ENCODE measurements around the gene CLDN3. TPM values are rescaled to one million over a fixed set of nuclear protein-coding genes. Genes with fewer than 3 reads are reported as not detected.
"Not testable (repeated sequence)": the region's sequence is repeated elsewhere in the genome, so short reads cannot be mapped to it uniquely, and the experiment has no call there.

CLDN3 gene
- total and polyA plus RNA-seq, 10 of the 15 experiments (the other 5 are each of a cell fraction or from before 2014, with no cell fraction given), result 0.05 TPM; not detected in 9

DNA sequence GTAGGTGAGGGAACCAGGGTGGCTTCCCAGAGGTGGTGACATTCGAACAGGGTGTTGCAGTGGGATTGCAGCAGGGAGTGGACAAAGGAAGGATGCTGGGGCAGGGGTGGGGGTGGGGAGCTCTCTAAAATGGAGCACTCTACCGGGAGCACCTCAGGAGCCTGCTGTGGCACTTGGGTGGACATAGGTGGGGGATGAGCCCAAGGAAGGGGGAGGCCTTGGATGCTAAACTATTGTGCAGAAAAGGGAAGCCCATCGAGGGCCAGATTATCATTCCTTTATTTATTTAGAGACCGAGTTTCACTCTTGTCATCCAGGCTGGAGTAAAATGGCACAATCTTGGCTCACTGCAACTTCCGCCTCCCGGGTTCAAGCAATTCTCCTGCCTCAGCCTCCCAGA is 47.3 kb downstream of the CLDN3 start:
- in situ Hi-C loops (cut with MboI), result no loop called here

DNA sequence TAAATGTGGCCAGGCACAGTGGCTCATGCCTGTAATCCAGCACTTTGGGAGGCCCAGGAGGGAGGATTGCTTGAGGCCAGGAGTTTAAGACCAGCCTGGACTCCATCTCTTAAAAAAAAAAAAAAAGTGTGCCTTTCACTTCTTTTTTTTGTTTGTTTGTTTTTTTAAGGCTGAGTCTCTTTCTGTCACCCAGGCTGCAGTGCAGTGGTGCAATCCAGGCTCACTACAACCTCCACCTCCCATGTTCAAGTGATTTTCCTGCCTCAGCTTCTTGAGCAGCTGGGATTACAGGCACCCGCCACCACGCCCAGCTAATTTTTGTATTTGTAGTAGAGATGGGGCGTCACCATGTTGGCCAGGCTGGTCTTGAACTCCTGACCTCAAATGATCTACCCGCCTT is 47.9 kb downstream of the CLDN3 start:
- H3K79me2 ChIP-seq (ENCODE audit: control insufficient read depth, insufficient read depth, low read length); H3K9me3 ChIP-seq (replicated peaks; ENCODE audit: control insufficient read depth, insufficient read depth, low read length); H3K27me3 ChIP-seq (replicated peaks in 1 of 2; ENCODE audit: control insufficient read depth in 2 of 2, insufficient read depth in 2 of 2, low read length in 1 of 2); H2AFZ ChIP-seq (ENCODE audit: control insufficient read depth, low read depth, low read length); intact Hi-C loops (cut with micrococcal nuclease; ENCODE audit: unreplicated experiment); H3K36me3 ChIP-seq (ENCODE audit: control insufficient read depth in 2 of 2, insufficient read depth in 2 of 2, low read length in 1 of 2); POLR2A ChIA-PET; RAD21 ChIA-PET (ENCODE audit: unreplicated experiment); ATAC-seq; H3K4me3 ChIP-seq; H3K4me2 ChIP-seq (ENCODE audit: control insufficient read depth, insufficient read depth); FAIRE-seq; BruUV-seq (replicated peaks); SMC1A ChIA-PET (ENCODE audit: uncharacterized antibody, unreplicated experiment); H3K27ac ChIP-seq (ENCODE audit: control insufficient read depth, insufficient read depth); DNase-seq (ENCODE audit: low read depth, low spot score); in situ Hi-C loops (cut with MboI); H3K9ac ChIP-seq (ENCODE audit: control insufficient read depth, insufficient read depth, low read length); H4K20me1 ChIP-seq (ENCODE audit: control insufficient read depth, insufficient read depth): not testable (repeated sequence)
- peaks cover 12% of the 10 kb centered on the region for H3K4me1 ChIP-seq (ENCODE audit: control insufficient read depth, insufficient read depth, low read length)
- 23% methylated on average over 4 of the region's 4 CpGs for WGBS (ENCODE audit: insufficient coverage, insufficient replicate concordance, low lambda C conversion rate, missing lambda C conversion rate)
- CTCF ChIA-PET, result interaction anchor here (2.6 kb wide), 1 partner anchor 115 kb away, joined by 15 read pairs; no protein-coding TSS in a partner anchor

More for the DNA sequence above, 47.3 kb downstream of the CLDN3 start:
- no peaks in the 10 kb centered on the region for H3K79me2 ChIP-seq (ENCODE audit: control insufficient read depth, insufficient read depth, low read length)
- ATAC-seq (no peak), DNase-seq (ENCODE audit: low read depth, low spot score) (no peak), FAIRE-seq (no peak)
- 46% methylated on average over 6 of the region's 6 CpGs for WGBS (ENCODE audit: insufficient coverage, insufficient replicate concordance, low lambda C conversion rate, missing lambda C conversion rate)
- H3K27ac ChIP-seq (ENCODE audit: control insufficient read depth, insufficient read depth), result no peak overlapping the region
- SMC1A ChIA-PET (ENCODE audit: uncharacterized antibody, unreplicated experiment), result interaction anchor here (3.2 kb wide), 1 partner anchor 116 kb away, joined by 17 read pairs; no protein-coding TSS in a partner anchor
- H3K27me3 ChIP-seq (replicated peaks in 1 of 2; ENCODE audit: control insufficient read depth in 2 of 2, insufficient read depth in 2 of 2, low read length in 1 of 2), result no peaks in the 10 kb centered on the region
- CTCF ChIA-PET, result interaction anchor here (1.1 to 2.6 kb wide), 2 partner anchors 79 to 116 kb away, joined by 3 to 15 read pairs; no protein-coding TSS in a partner anchor
- H3K9me3 ChIP-seq (replicated peaks; ENCODE audit: control insufficient read depth, insufficient read depth, low read length), result no peaks in the 10 kb centered on the region
- H3K4me1 ChIP-seq (ENCODE audit: control insufficient read depth, insufficient read depth, low read length), result peaks cover 7% of the 10 kb centered on the region
- RAD21 ChIA-PET (ENCODE audit: unreplicated experiment), result interaction anchor here (2.1 kb wide), 1 partner anchor 116 kb away, joined by 6 read pairs; no protein-coding TSS in a partner anchor
- H2AFZ ChIP-seq (ENCODE audit: control insufficient read depth, low read depth, low read length), result no peak overlapping the region
- TF ChIP-seq, protein P1, sequence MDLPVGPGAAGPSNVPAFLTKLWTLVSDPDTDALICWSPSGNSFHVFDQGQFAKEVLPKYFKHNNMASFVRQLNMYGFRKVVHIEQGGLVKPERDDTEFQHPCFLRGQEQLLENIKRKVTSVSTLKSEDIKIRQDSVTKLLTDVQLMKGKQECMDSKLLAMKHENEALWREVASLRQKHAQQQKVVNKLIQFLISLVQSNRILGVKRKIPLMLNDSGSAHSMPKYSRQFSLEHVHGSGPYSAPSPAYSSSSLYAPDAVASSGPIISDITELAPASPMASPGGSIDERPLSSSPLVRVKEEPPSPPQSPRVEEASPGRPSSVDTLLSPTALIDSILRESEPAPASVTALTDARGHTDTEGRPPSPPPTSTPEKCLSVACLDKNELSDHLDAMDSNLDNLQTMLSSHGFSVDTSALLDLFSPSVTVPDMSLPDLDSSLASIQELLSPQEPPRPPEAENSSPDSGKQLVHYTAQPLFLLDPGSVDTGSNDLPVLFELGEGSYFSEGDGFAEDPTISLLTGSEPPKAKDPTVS (IDR thresholded peaks at IDR 0.05; ENCODE audit: low read depth, low read length), result no peak
- TF ChIP-seq PML (IDR thresholded peaks at IDR 0.05; ENCODE audit: low read length) (no peak), SUZ12 (IDR thresholded peaks at IDR 0.05; ENCODE audit: unreplicated experiment) (no peak), SMARCA5 (IDR thresholded peaks at IDR 0.05) (no peak)
- TF ChIP-seq, protein P2, sequence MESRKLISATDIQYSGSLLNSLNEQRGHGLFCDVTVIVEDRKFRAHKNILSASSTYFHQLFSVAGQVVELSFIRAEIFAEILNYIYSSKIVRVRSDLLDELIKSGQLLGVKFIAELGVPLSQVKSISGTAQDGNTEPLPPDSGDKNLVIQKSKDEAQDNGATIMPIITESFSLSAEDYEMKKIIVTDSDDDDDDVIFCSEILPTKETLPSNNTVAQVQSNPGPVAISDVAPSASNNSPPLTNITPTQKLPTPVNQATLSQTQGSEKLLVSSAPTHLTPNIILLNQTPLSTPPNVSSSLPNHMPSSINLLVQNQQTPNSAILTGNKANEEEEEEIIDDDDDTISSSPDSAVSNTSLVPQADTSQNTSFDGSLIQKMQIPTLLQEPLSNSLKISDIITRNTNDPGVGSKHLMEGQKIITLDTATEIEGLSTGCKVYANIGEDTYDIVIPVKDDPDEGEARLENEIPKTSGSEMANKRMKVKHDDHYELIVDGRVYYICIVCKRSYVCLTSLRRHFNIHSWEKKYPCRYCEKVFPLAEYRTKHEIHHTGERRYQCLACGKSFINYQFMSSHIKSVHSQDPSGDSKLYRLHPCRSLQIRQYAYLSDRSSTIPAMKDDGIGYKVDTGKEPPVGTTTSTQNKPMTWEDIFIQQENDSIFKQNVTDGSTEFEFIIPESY (IDR thresholded peaks at IDR 0.05), result no peak
- intact Hi-C loops (cut with micrococcal nuclease; ENCODE audit: unreplicated experiment), result no loop called here
- no peaks in the 10 kb centered on the region; the same call in 1 of the 2 replicates for H4K20me1 ChIP-seq (ENCODE audit: control insufficient read depth, insufficient read depth)
- H3K9ac ChIP-seq (ENCODE audit: control insufficient read depth, insufficient read depth, low read length), result no peak overlapping the region
- BruUV-seq (replicated peaks), result no TSS peak
- no peak overlapping the region for H3K4me2 ChIP-seq (ENCODE audit: control insufficient read depth, insufficient read depth)
- POLR2A ChIA-PET, result interaction anchor here (0.6 to 0.7 kb wide), 3 partner anchors 118 to 451 kb away, joined by 3 to 5 read pairs (median 3); no protein-coding TSS in a partner anchor
- no peak overlapping the region for H3K4me3 ChIP-seq
- H3K36me3 ChIP-seq (ENCODE audit: control insufficient read depth in 2 of 2, insufficient read depth in 2 of 2, low read length in 1 of 2), result no peaks in the 10 kb centered on the region

All from GM12878 (cell line).